SK-N-SH (cell line): ENCODE results near the gene CHFR.

Experiments used
- CTCF ChIP-seq: fragments of 200-600 bp; sonication (generic); IDR thresholded peaks from 2 replicates; pipeline ENCODE4 v1.6.1; 2017; ENCODE audit warnings: antibody characterized with exemption, mild to moderate bottlenecking, moderate library complexity
- FOXJ3 ChIP-seq: sonication (generic); formaldehyde crosslinking; IDR thresholded peaks from 2 replicates; pipeline ENCODE4 v1.5.1; 2020; ENCODE audit warnings: mild to moderate bottlenecking, missing genetic modification reagents
- FOXM1 ChIP-seq: IDR thresholded peaks from 2 replicates; pipeline ENCODE4 v1.4.0; 2012; ENCODE audit warnings: low read depth, mild to moderate bottlenecking
- JUND ChIP-seq: IDR thresholded peaks from 2 replicates; pipeline ENCODE4 v1.4.0; 2012
- POLR2AphosphoS5 ChIP-seq: IDR thresholded peaks from 2 replicates; pipeline ENCODE4 v1.6.1; 2012; ENCODE audit warnings: low read depth, low read length
- REST ChIP-seq: IDR thresholded peaks from 2 replicates; pipeline ENCODE4 v1.6.1; 2012; ENCODE audit warnings: mild to moderate bottlenecking, low read depth, low read length, moderate library complexity
- TAF1 ChIP-seq: IDR thresholded peaks from 2 replicates; pipeline ENCODE4 v1.6.1; 2012; ENCODE audit warnings: low read depth, mild to moderate bottlenecking, low read length, moderate library complexity, borderline replicate concordance

- TF ChIP-seq TAF1, result no peak
- no peak for TF ChIP-seq CTCF
- TF ChIP-seq FOXJ3 (CRISPR knock-in tag), result no peak
- TF ChIP-seq FOXM1, result no peak
- no peak for TF ChIP-seq REST
- no peak for TF ChIP-seq POLR2AphosphoS5
- TF ChIP-seq JUND, result no peak
Measured at GRCh38 chr12:132874175-132874574, 13.2 kb downstream of the CHFR start.
